Bronchus fibroblast of lung (primary cell): ENCODE data around the gene IQCF6. TPM values are rescaled to one million over a fixed set of nuclear protein-coding genes. Genes with fewer than 3 reads are reported as not detected.

Experiments used
- total RNA-seq: library from RNA; depleted of rRNA; stranded (reverse); fragments of >200 nt; gene quantifications from 2 replicates; pipeline ENCODE4 v1.2.3, GENCODE V29; 2015

The IQCF6 gene
- not detected in 2 replicates for total RNA-seq

DNA sequence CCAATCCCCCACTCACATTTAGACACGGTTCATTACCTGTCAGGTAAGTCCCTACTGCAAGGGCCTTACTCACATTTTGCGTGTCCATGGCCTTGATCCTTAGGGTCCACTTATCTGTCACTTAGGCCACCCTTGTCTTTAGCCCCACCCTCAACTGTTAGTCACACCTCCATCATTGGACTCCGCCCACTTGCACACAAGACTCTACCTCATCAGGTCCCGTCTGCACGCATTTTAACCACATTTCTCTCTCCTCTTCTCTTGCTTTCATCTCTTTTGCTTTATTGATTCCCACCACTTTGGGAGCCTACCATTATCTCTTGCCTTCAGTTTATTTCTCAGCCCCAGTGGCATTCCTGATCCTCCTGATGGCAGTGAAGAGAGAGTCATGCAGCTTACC is at the start of gene IQCF6:
TSS of gene IQCF6 (minus strand) at position 101 of the 400 bp plus-strand sequence. CDS start at position 88, 13 bp downstream.

Other genes with a start within 250 kb of the IQCF6 start
- gene RAD54L2, start 240.5 kb downstream of the IQCF6 start, total RNA-seq, result 7.4 and 7.6 TPM in 2 replicates
- gene TEX264, start 108.0 kb downstream of the IQCF6 start, total RNA-seq, result 57.2 and 63.2 TPM in 2 replicates
- under 0.01 TPM in 1 of 2 replicates, not detected in the other for gene GRM2, start 72.2 kb downstream of the IQCF6 start, total RNA-seq
- gene IQCF2, start 82.4 kb upstream of the IQCF6 start, total RNA-seq, result not detected in 2 replicates
- gene IQCF5, start 96.4 kb upstream of the IQCF6 start, total RNA-seq, result not detected in 2 replicates
- gene IQCF1, start 124.1 kb upstream of the IQCF6 start, total RNA-seq, result not detected in 2 replicates
- gene RRP9, start 162.7 kb upstream of the IQCF6 start, total RNA-seq, result 33.3 and 34.5 TPM in 2 replicates
- gene PARP3, start 163.1 kb upstream of the IQCF6 start, total RNA-seq, result 11.4 and 12.5 TPM in 2 replicates
- gene GPR62, start 176.1 kb upstream of the IQCF6 start, total RNA-seq, result 0.15 and 0.34 TPM in 2 replicates
- 61.7 and 64.7 TPM in 2 replicates for gene PCBP4, start 188.2 kb upstream of the IQCF6 start, total RNA-seq
- 40.7 and 40.9 TPM in 2 replicates for gene ABHD14B, start 194.8 kb upstream of the IQCF6 start, total RNA-seq
- gene ABHD14A, start 195.8 kb upstream of the IQCF6 start, total RNA-seq, result 16.9 and 19.8 TPM in 2 replicates
- 52.2 and 61.7 TPM in 2 replicates for gene ACY1, start 204.3 kb upstream of the IQCF6 start, total RNA-seq
- gene RPL29, start 216.7 kb upstream of the IQCF6 start, total RNA-seq, result 2,426 and 2,542 TPM in 2 replicates